DND-41 (cell line): ENCODE results near the gene SLC1A3.

Source experiments
- EZH2 ChIP-seq: IDR thresholded peaks from 3 replicates; pipeline ENCODE4 v1.6.1; 2012; ENCODE audit warnings: borderline replicate concordance, low read depth, mild to moderate bottlenecking, moderate library complexity, low read length, inconsistent platforms; ENCODE audit not compliant: severe bottlenecking
- TF ChIP-seq, protein P1 (sequence below): IDR thresholded peaks from 2 replicates; pipeline ENCODE4 v1.5.1; 2012; ENCODE audit warnings: borderline replicate concordance, low read length, moderate library complexity, mild to moderate bottlenecking; ENCODE audit not compliant: poor library complexity, severe bottlenecking; ENCODE audit errors: extremely low read depth

DNA sequence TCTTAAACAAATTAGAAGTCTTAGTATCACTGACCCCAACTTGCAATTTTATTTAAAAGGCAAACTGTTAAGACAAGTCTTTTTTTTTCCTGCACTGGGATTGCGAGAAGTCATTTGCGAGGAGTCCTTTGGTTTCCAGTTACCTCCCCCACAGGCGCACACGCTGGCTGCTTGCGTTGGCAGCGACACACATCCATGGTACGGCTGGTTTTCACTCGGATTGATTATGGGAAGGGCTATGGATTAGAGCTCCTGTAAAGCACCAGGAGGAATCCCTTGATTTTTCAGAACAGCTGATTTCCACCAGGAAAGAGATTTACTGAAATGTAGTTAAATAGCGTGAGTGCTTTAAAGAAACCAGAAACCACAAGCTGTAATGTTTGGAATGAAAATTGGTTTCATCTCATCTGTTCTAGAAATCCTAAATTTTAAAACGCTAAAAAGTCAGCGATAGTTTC, 737 bp downstream of the SLC1A3 start:
- TF ChIP-seq, protein P1, sequence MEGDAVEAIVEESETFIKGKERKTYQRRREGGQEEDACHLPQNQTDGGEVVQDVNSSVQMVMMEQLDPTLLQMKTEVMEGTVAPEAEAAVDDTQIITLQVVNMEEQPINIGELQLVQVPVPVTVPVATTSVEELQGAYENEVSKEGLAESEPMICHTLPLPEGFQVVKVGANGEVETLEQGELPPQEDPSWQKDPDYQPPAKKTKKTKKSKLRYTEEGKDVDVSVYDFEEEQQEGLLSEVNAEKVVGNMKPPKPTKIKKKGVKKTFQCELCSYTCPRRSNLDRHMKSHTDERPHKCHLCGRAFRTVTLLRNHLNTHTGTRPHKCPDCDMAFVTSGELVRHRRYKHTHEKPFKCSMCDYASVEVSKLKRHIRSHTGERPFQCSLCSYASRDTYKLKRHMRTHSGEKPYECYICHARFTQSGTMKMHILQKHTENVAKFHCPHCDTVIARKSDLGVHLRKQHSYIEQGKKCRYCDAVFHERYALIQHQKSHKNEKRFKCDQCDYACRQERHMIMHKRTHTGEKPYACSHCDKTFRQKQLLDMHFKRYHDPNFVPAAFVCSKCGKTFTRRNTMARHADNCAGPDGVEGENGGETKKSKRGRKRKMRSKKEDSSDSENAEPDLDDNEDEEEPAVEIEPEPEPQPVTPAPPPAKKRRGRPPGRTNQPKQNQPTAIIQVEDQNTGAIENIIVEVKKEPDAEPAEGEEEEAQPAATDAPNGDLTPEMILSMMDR, result no peak
- no peak for TF ChIP-seq EZH2
